ENCODE data around the gene PDGFRB. TPM values are rescaled to one million over a fixed set of nuclear protein-coding genes. Genes with fewer than 3 reads are reported as not detected.
A peak's percentile ranks its signal among the peaks of the same experiment; 100 is the strongest.

PDGFRB gene
- total RNA-seq, 3 donors from 2014 or later, result 53.7 to 243 (median 146) TPM

DNA sequence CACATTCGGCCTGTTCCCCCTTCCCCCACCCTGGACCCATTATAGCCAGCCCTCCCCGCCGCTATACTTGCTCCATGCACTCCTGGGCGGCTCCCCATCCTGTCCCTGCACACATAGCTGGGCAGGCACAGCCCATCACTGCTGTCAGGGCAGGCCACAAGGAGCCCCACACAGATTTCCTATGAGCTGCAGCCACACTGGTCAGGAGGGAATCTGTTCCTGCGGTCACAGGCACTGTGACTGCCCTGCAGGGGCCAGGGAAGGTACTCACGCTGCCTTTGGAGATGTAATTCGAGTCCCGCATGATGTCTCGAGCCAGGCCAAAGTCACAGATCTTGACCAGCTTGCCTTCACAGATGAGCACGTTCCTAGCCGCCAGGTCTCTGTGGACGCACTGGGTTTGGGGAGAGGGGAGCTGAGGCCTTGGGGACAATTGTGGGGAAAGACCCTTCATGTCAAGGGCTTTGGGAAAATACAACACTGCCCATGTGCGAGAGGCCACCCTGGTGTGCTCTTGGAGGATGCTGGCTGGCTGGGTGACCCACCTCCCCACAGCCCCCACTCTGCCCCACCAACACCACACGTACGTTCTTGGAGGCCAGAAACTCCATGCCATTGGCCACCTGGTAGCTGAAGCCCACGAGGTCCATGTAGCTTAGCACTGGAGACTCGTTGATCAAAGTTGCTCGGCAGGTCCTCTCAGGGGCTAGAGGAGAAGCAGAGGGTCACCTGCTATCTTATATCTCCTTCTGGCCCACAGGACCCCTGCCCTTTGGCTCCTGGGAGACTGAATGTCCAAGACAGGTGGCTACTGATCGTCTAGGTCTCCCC is 34.8 kb downstream of the PDGFRB start:
- Histone ChIP-seq H3K27ac (peak overlapping the region in 1 of 2 donors; percentile 48), H3K9me3 (no peaks in the 10 kb centered on the region), H3K4me1 (no peaks in the 10 kb centered on the region), H3K4me3 (no peak overlapping the region), H3K27me3 (no peaks in the 10 kb centered on the region), H3K36me3 (no peaks in the 10 kb centered on the region)
- TF ChIP-seq POLR2A (IDR thresholded peaks at IDR 0.05) (no peak), POLR2AphosphoS5 (IDR thresholded peaks at IDR 0.05) (no peak)
- TF ChIP-seq, protein P1, sequence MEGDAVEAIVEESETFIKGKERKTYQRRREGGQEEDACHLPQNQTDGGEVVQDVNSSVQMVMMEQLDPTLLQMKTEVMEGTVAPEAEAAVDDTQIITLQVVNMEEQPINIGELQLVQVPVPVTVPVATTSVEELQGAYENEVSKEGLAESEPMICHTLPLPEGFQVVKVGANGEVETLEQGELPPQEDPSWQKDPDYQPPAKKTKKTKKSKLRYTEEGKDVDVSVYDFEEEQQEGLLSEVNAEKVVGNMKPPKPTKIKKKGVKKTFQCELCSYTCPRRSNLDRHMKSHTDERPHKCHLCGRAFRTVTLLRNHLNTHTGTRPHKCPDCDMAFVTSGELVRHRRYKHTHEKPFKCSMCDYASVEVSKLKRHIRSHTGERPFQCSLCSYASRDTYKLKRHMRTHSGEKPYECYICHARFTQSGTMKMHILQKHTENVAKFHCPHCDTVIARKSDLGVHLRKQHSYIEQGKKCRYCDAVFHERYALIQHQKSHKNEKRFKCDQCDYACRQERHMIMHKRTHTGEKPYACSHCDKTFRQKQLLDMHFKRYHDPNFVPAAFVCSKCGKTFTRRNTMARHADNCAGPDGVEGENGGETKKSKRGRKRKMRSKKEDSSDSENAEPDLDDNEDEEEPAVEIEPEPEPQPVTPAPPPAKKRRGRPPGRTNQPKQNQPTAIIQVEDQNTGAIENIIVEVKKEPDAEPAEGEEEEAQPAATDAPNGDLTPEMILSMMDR (IDR thresholded peaks at IDR 0.05), result no peak
- intact Hi-C loops (cut with DNase I; ENCODE audit: low total_unique reads), result no loop called here
- peak in 1 of 2 donors; percentile 31 for DNase-seq (ENCODE audit: low spot score in 2 of 2)

DNA sequence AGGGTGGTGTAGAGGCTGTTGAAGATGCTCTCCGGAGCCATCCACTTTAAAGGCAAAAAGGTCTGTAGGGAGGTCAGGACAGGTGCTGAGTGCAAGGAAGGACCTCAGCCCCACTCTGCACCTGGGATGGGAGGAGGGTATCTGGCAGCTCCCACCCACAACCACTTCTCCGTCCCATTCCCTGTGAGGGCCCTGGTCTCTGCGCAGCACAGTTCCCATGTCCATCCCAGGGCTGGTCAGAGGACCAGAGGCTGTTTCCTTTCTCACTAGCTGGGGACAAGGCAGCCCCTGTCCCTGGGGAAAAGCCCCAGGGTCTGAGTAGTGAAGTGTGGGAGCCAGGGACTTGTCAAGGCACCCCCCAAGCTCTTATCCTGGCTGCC is 35.6 kb downstream of the PDGFRB start:
- peak in 1 of 2 donors; percentile 43 for DNase-seq (ENCODE audit: low spot score in 2 of 2)
- Histone ChIP-seq H3K27me3 (no peaks in the 10 kb centered on the region), H3K4me1 (no peaks in the 10 kb centered on the region), H3K36me3 (no peaks in the 10 kb centered on the region), H3K4me3 (no peak overlapping the region), H3K27ac (peak overlapping the region in 1 of 2 donors; percentile 5), H3K9me3 (no peaks in the 10 kb centered on the region)
- no peak for TF ChIP-seq POLR2A (IDR thresholded peaks at IDR 0.05)
- TF ChIP-seq, protein P1 (IDR thresholded peaks at IDR 0.05), result no peak
- TF ChIP-seq POLR2AphosphoS5 (IDR thresholded peaks at IDR 0.05), result no peak
- intact Hi-C loops (cut with DNase I; ENCODE audit: low total_unique reads), result no loop called here

DNA sequence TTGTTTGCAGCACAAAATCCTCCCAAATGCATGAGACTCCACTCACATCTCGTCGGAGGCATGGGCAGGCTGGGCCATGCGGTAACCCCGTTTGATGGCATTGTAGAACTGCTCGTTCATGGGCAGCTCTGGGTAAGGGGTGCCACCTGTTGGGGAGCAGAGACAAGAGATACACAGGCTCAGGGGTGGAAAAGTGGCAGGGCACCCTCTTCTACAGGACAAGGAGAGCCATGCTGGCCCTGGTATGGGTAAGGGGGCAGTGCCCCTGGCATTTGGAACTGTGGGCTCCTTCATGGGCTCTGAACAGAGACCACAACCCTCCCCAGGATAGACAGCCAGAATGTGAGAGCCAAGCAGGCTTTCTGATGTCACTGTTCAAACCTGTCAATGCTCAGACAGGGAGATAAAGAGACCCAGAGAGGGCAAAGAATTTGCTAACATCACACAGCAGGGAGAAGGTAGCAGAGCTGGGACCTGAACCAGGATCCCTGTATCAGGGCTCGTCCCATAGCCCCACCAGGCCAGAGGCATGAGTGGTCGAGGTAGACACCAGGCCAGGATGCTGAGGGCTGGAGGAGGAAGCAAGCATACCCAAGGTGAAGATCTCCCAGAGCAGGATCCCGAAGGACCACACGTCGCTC is 36.1 kb downstream of the PDGFRB start:
- Histone ChIP-seq H3K36me3 (no peaks in the 10 kb centered on the region), H3K4me3 (no peak overlapping the region), H3K27ac (peak overlapping the region in 1 of 2 donors; percentile 5), H3K4me1 (no peaks in the 10 kb centered on the region), H3K9me3 (no peaks in the 10 kb centered on the region), H3K27me3 (no peaks in the 10 kb centered on the region)
- DNase-seq (ENCODE audit: low spot score in 2 of 2), result peak in 1 of 2 donors; percentile 47
- TF ChIP-seq, protein P1 (IDR thresholded peaks at IDR 0.05), result no peak
- no peak for TF ChIP-seq POLR2AphosphoS5 (IDR thresholded peaks at IDR 0.05)
- TF ChIP-seq POLR2A (IDR thresholded peaks at IDR 0.05), result no peak
- intact Hi-C loops (cut with DNase I; ENCODE audit: low total_unique reads), result no loop called here

DNA sequence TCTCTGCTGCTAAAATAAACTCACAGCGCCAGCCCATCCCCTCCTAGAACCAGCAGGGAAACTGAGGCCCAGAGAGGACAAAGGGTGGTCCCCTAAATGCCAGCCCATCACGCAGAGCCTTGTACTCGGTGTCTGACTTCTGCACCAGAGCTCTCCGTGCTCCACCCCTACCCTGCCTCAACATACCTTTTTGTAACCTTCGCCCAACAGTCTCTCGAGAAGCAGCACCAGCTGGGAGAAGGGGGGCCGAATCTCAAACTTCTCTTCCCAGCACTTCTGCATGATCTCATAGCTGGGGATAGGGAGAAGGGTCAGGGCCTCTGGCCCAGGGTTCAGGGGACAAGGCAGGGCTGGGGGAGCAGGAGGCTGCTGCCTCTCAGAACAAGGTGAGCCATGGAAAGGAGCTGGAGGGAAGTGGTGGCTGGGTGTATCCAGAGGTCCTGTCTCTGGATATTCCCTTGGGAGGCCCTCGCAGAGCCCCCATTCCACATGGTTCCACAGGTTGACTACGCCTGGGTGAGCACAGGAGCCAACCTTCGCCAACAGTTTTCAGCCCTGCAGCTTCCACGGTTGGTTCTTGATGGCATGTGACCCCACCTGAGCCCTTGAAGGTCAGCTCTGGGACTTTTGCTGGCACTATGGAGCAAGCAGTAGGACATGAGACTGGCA is 37.0 kb downstream of the PDGFRB start:
- H3K36me3 ChIP-seq, result no peaks in the 10 kb centered on the region
- no peaks in the 10 kb centered on the region for H3K9me3 ChIP-seq
- TF ChIP-seq, protein P1 (IDR thresholded peaks at IDR 0.05), result no peak
- TF ChIP-seq POLR2A (IDR thresholded peaks at IDR 0.05), result no peak
- TF ChIP-seq POLR2AphosphoS5 (IDR thresholded peaks at IDR 0.05), result no peak
- no peaks in the 10 kb centered on the region for H3K27me3 ChIP-seq
- peak overlapping the region in 1 of 2 donors; percentile 12 for H3K27ac ChIP-seq
- H3K4me1 ChIP-seq, result no peaks in the 10 kb centered on the region
- DNase-seq (ENCODE audit: low spot score in 2 of 2), result peak in 1 of 2 donors; percentile 30
- intact Hi-C loops (cut with DNase I; ENCODE audit: low total_unique reads), result no loop called here
- no peak overlapping the region for H3K4me3 ChIP-seq

All from breast epithelium (tissue), 4 donors.